T-cell (primary cell): ENCODE results near the gene CBX4. TPM values are rescaled to one million over a fixed set of nuclear protein-coding genes. Genes with fewer than 3 reads are reported as not detected.

Experiments used
- ATAC-seq, 4 experiments: fragments of 200-7000 bp in 3 of 4; fragments of 150-1000 bp in 1 of 4; cut with Tn5 transposase; replicated peaks in 1 of 4; 1 replicate in 3 of 4; 2 replicates in 1 of 4; pipeline ENCODE4 v1.10.0; 2021; ENCODE audit warnings: moderate library complexity in 3 of 4, mild to moderate bottlenecking in 2 of 4, moderate number of reproducible peaks in 1 of 4
- CTCF ChIA-PET, 2 donors: fragments of 300-600 bp; sonication (Branson Sonifier 250); formaldehyde crosslinking; loops; one replicate each; lab custom pipeline; 2022; ENCODE audit warnings: antibody characterized with exemption in 2 of 2; lab: Charles Lee
- POLR2A ChIA-PET, 2 donors: fragments of 300-600 bp; sonication (Branson Sonifier 250); formaldehyde crosslinking; loops; one replicate each; lab custom pipeline; 2022; ENCODE audit warnings: antibody characterized with exemption in 2 of 2; lab: Charles Lee
- DNase-seq, 35 experiments: peaks; one replicate each; pipeline versions ENCODE4 v3.0.0 to v3.0.0-alpha.2; 2013 to 2023
- H3K27ac ChIP-seq: one replicate; pipeline ENCODE4 v1.5.1; 2013; ENCODE audit warnings: low read length
- H3K27me3 ChIP-seq, 2 experiments: replicated peaks in 1 of 2; 1 replicate in 1 of 2; 2 replicates in 1 of 2; pipeline versions ENCODE4 v1.6.1 to v1.7.0; 2013; ENCODE audit warnings: low read length in 1 of 2, mixed read lengths in 1 of 2; ENCODE audit not compliant: control insufficient read depth in 2 of 2, insufficient read depth in 2 of 2; ENCODE audit errors: extremely low read depth in 1 of 2
- H3K36me3 ChIP-seq, 2 donors: 1 replicate in 1 of 2; 2 replicates in 1 of 2; pipeline versions ENCODE4 v1.6.1 to v1.7.0; 2013; ENCODE audit warnings: low read length in 1 of 2; ENCODE audit not compliant: control insufficient read depth in 2 of 2, insufficient read depth in 1 of 2; ENCODE audit errors: extremely low read depth in 1 of 2
- H3K4me1 ChIP-seq, 2 experiments: 1 replicate in 1 of 2; 2 replicates in 1 of 2; pipeline versions ENCODE4 v1.6.1 to v1.7.0; 2013; ENCODE audit warnings: low read length in 2 of 2, mixed read lengths in 1 of 2; ENCODE audit not compliant: insufficient read depth in 2 of 2, control insufficient read depth in 1 of 2; ENCODE audit errors: extremely low read depth in 1 of 2
- H3K4me3 ChIP-seq, 2 donors: 1 replicate in 1 of 2; 2 replicates in 1 of 2; pipeline versions ENCODE4 v1.5.1 to v1.7.0; 2013; ENCODE audit warnings: mild to moderate bottlenecking in 2 of 2, low read length in 1 of 2, moderate library complexity in 1 of 2; ENCODE audit not compliant: control insufficient read depth in 1 of 2; ENCODE audit errors: extremely low read depth in 1 of 2
- H3K9me3 ChIP-seq: 2 replicates; pipeline ENCODE4 v1.7.0; 2013
- H3K27ac Mint-ChIP-seq, 2 donors: one replicate each; pipeline ENCODE4 v1.8.0; 2020 to 2021; ENCODE audit warnings: mild to moderate bottlenecking in 2 of 2, mixed read lengths in 2 of 2
- H3K27me3 Mint-ChIP-seq, 2 donors: one replicate each; pipeline ENCODE4 v1.8.0; 2021 to 2022; ENCODE audit warnings: mixed read lengths in 2 of 2
- H3K36me3 Mint-ChIP-seq: one replicate; pipeline ENCODE4 v1.8.0; 2021; ENCODE audit warnings: mixed read lengths
- H3K4me1 Mint-ChIP-seq, 3 donors: one replicate each; pipeline ENCODE4 v1.8.0; 2020 to 2022; ENCODE audit warnings: mixed read lengths in 3 of 3, mild to moderate bottlenecking in 1 of 3
- H3K4me3 Mint-ChIP-seq, 3 donors: one replicate each; pipeline ENCODE4 v1.8.0; 2020 to 2022; ENCODE audit warnings: mild to moderate bottlenecking in 3 of 3, mixed read lengths in 3 of 3, moderate library complexity in 3 of 3
- H3K9me3 Mint-ChIP-seq, 3 donors: one replicate each; pipeline ENCODE4 v1.8.0; 2020 to 2022; ENCODE audit warnings: mixed read lengths in 3 of 3
- whole genome bisulfite sequencing: methylation state at CpG from one replicate; pipeline ENCODE4 v1.1.5; 2013; ENCODE audit warnings: missing lambda C conversion rate; ENCODE audit not compliant: insufficient coverage; 5-methylcytosine and 5-hydroxymethylcytosine counted together
- total RNA-seq, 35 experiments: library from RNA in 6 of 35; stranded (reverse) in 6 of 35; fragments of 120-200 nt in 1 of 35; gene quantifications; one replicate each; pipeline versions ENCODE4 v1.2.1 to v1.2.4 and lab custom pipeline; 2013 to 2026

Gene CBX4
- total RNA-seq, 5 donors from 2014 or later (not counting 1 experiment from before 2014, with no cell fraction given) = 63.2 to 138 (median 70.2) TPM

- Histone ChIP-seq H3K27me3 (peaks cover 5 to 83% of the 10 kb centered on the region in 2 experiments), H3K36me3 (no peaks in the 10 kb centered on the region), H3K4me1 (peaks cover 17 to 63% of the 10 kb centered on the region in 2 experiments), H3K9me3 (no peaks in the 10 kb centered on the region), H3K4me3 (no peak overlapping the region), H3K27ac (no peak overlapping the region)
- H3K27ac Mint-ChIP-seq = no peak overlapping the region
- peaks cover 34 to 55% of the 10 kb centered on the region in 2 donors for H3K27me3 Mint-ChIP-seq
- peaks cover 24 to 30% (median 29%) of the 10 kb centered on the region in 3 donors for H3K4me1 Mint-ChIP-seq
- no peaks in the 10 kb centered on the region for H3K36me3 Mint-ChIP-seq
- peak overlapping the region in 2 of 3 donors; percentile 54 to 69 for H3K4me3 Mint-ChIP-seq
- CTCF ChIA-PET = no interaction called here
- H3K9me3 Mint-ChIP-seq = no peaks in the 10 kb centered on the region
- ATAC-seq (no peak), DNase-seq (peak in 1 of 35 experiments; percentile 40)
- WGBS = 1% methylated on average over 60 of the region's 89 CpGs
- POLR2A ChIA-PET = no interaction called here
Observed at GRCh38 chr17:79813297-79814126, 25.7 kb downstream of the CBX4 start.

GRCh38 chr17:79812353-79813258, 26.6 kb downstream of the CBX4 start:
- ATAC-seq (no peak), DNase-seq (peak in 1 of 35 experiments; percentile 31)
- peak overlapping the region in 1 of 2 donors; percentile 52 for H3K27ac Mint-ChIP-seq
- no peak overlapping the region for H3K27ac ChIP-seq
- H3K27me3 Mint-ChIP-seq = peaks cover 40 to 61% of the 10 kb centered on the region in 2 donors
- ChIA-PET CTCF (no interaction called here), POLR2A (interaction anchor here in 1 of 2 donors (1.0 kb wide), 1 partner anchor 9 kb away, joined by 4 read pairs; no protein-coding TSS in a partner anchor)
- H3K36me3 ChIP-seq = no peaks in the 10 kb centered on the region
- peak overlapping the region; percentile 52 to 76 (median 59) for H3K4me3 Mint-ChIP-seq
- H3K36me3 Mint-ChIP-seq = no peaks in the 10 kb centered on the region
- H3K9me3 ChIP-seq = no peaks in the 10 kb centered on the region
- peak overlapping the region in 1 of 2 donors; percentile 49 for H3K4me3 ChIP-seq
- H3K4me1 ChIP-seq = peaks cover 17 to 63% of the 10 kb centered on the region in 2 experiments
- H3K9me3 Mint-ChIP-seq = no peaks in the 10 kb centered on the region
- 5% methylated on average over 36 of the region's 72 CpGs for WGBS
- H3K4me1 Mint-ChIP-seq = peaks cover 24 to 33% (median 30%) of the 10 kb centered on the region in 3 donors
- peaks cover 8 to 88% of the 10 kb centered on the region in 2 experiments for H3K27me3 ChIP-seq

GRCh38 chr17:79811868-79812352, 27.3 kb downstream of the CBX4 start:
- H3K9me3 ChIP-seq = no peaks in the 10 kb centered on the region
- WGBS = 2% methylated on average over 7 of the region's 20 CpGs
- no peaks in the 10 kb centered on the region for H3K36me3 ChIP-seq
- DNase-seq (no peak), ATAC-seq (no peak)
- peak overlapping the region; percentile 36 to 76 (median 59) for H3K4me3 Mint-ChIP-seq
- ChIA-PET POLR2A (interaction anchor here (0.7 to 1.0 kb wide), 2 partner anchors 8 to 15 kb away, joined by 3 to 4 read pairs; no protein-coding TSS in a partner anchor), CTCF (no interaction called here)
- peaks cover 9 to 90% of the 10 kb centered on the region in 2 experiments for H3K27me3 ChIP-seq
- H3K27ac ChIP-seq = no peak overlapping the region
- no peaks in the 10 kb centered on the region for H3K9me3 Mint-ChIP-seq
- H3K36me3 Mint-ChIP-seq = no peaks in the 10 kb centered on the region
- peaks cover 17 to 63% of the 10 kb centered on the region in 2 experiments for H3K4me1 ChIP-seq
- H3K4me1 Mint-ChIP-seq = peaks cover 24 to 33% (median 30%) of the 10 kb centered on the region in 3 donors
- peak overlapping the region in 1 of 2 donors; percentile 59 for H3K27ac Mint-ChIP-seq
- peak overlapping the region in 1 of 2 donors; percentile 49 for H3K4me3 ChIP-seq
- H3K27me3 Mint-ChIP-seq = peaks cover 44 to 61% of the 10 kb centered on the region in 2 donors

GRCh38 chr17:79811011-79811867, 28.0 kb downstream of the CBX4 start:
- ChIA-PET CTCF (interaction anchor here in 1 of 2 donors (0.6 kb wide), 1 partner anchor 27 kb away, joined by 5 read pairs; no protein-coding TSS in a partner anchor), POLR2A (interaction anchor here in 1 of 2 donors (0.7 kb wide), 1 partner anchor 15 kb away, joined by 3 read pairs; no protein-coding TSS in a partner anchor)
- Mint-ChIP-seq H3K9me3 (no peaks in the 10 kb centered on the region), H3K4me3 (peak overlapping the region; percentile 36 to 76 (median 59)), H3K4me1 (peaks cover 23 to 33% (median 29%) of the 10 kb centered on the region in 3 donors), H3K36me3 (no peaks in the 10 kb centered on the region), H3K27me3 (peaks cover 47 to 61% of the 10 kb centered on the region in 2 donors), H3K27ac (peak overlapping the region in 1 of 2 donors; percentile 59)
- peak in 1 of 4 experiments; percentile 14 for ATAC-seq
- Histone ChIP-seq H3K9me3 (no peaks in the 10 kb centered on the region), H3K4me1 (peaks cover 17 to 63% of the 10 kb centered on the region in 2 experiments), H3K27ac (no peak overlapping the region), H3K27me3 (peaks cover 6 to 90% of the 10 kb centered on the region in 2 experiments), H3K4me3 (peak overlapping the region in 1 of 2 donors; percentile 49), H3K36me3 (no peaks in the 10 kb centered on the region)
- 4% methylated on average over 49 of the region's 66 CpGs for WGBS
- DNase-seq = peak in 3 of 35 experiments; percentile 23 to 63 (median 27)
